B cell (primary cell): Measurements from ENCODE around the gene ZBTB46. TPM values are rescaled to one million over a fixed set of nuclear protein-coding genes. Genes with fewer than 3 reads are reported as not detected.

Experiments
- ATAC-seq: fragments of 200-7000 bp; cut with Tn5 transposase; one replicate; pipeline ENCODE4 v1.10.0; 2021; ENCODE audit warnings: low read depth, mild to moderate bottlenecking, moderate number of reproducible peaks, moderate library complexity
- CTCF ChIA-PET: fragments of 350-600 bp; sonication (Branson Sonifier 250); formaldehyde crosslinking; loops from one replicate; lab custom pipeline; 2021; ENCODE audit warnings: antibody characterized with exemption, inconsistent platforms; lab: Charles Lee
- POLR2A ChIA-PET: fragments of 350-600 bp; sonication (Branson Sonifier 250); formaldehyde crosslinking; loops from one replicate; lab custom pipeline; 2021; ENCODE audit warnings: antibody characterized with exemption; lab: Charles Lee
- DNase-seq: peaks from one replicate; pipeline ENCODE4 v3.0.0; 2013
- H2AFZ ChIP-seq: 2 replicates; pipeline ENCODE4 v1.6.1; 2012; ENCODE audit warnings: mild to moderate bottlenecking, low read depth, low read length; ENCODE audit not compliant: insufficient read depth, poor library complexity, severe bottlenecking
- H3K27ac ChIP-seq, 2 donors: 1 replicate in 1 of 2; 2 replicates in 1 of 2; pipeline ENCODE4 v1.5.1; 2012 to 2013; ENCODE audit warnings: low read length in 2 of 2, mild to moderate bottlenecking in 2 of 2, moderate library complexity in 1 of 2
- H3K27me3 ChIP-seq, 4 experiments: fragments of 200-600 bp in 1 of 4; sonication (generic) in 1 of 4; replicated peaks in 1 of 4; 1 replicate in 2 of 4; 2 replicates in 2 of 4; pipeline versions ENCODE4 v1.6.1 to v1.7.0; 2013 to 2016; ENCODE audit warnings: low read length in 3 of 4, mild to moderate bottlenecking in 2 of 4, mixed read lengths in 1 of 4, moderate library complexity in 1 of 4; ENCODE audit not compliant: insufficient read depth in 4 of 4, control insufficient read depth in 3 of 4; ENCODE audit errors: control extremely low read depth in 1 of 4
- H3K36me3 ChIP-seq, 2 experiments: replicated peaks in 1 of 2; 1 replicate in 1 of 2; 2 replicates in 1 of 2; pipeline versions ENCODE4 v1.6.1 to v1.7.1; 2013; ENCODE audit warnings: low read length in 1 of 2; ENCODE audit not compliant: insufficient read depth in 2 of 2, control insufficient read depth in 1 of 2; ENCODE audit errors: control extremely low read depth in 1 of 2, extremely low read depth in 1 of 2
- H3K4me1 ChIP-seq, 2 donors: fragments of 200-600 bp in 1 of 2; sonication (generic) in 1 of 2; 1 replicate in 1 of 2; 2 replicates in 1 of 2; pipeline versions ENCODE4 v1.5.1 to v1.6.1; 2013 to 2017; ENCODE audit warnings: low read length in 2 of 2; ENCODE audit not compliant: control insufficient read depth in 2 of 2, insufficient read depth in 2 of 2
- H3K4me2 ChIP-seq: replicated peaks from 2 replicates; pipeline ENCODE3; 2012; ENCODE audit warnings: mild to moderate bottlenecking, low read depth, low read length; ENCODE audit not compliant: poor library complexity, severe bottlenecking
- H3K4me3 ChIP-seq, 5 experiments: fragments of 200-600 bp in 1 of 5; sonication (generic) in 1 of 5; 1 replicate in 3 of 5; 2 replicates in 2 of 5; pipeline versions ENCODE4 v1.5.1 to v1.7.0; 2011 to 2016; ENCODE audit warnings: low read length in 4 of 5, mild to moderate bottlenecking in 4 of 5, low read depth in 2 of 5, control low read depth in 1 of 5, moderate library complexity in 1 of 5; ENCODE audit not compliant: insufficient read depth in 1 of 5; ENCODE audit errors: control extremely low read depth in 1 of 5, extremely low read depth in 1 of 5
- H3K79me2 ChIP-seq: fragments of 200-600 bp; sonication (generic); one replicate; pipeline ENCODE4 v1.6.0; 2016; ENCODE audit warnings: low read length; ENCODE audit not compliant: control insufficient read depth, insufficient read depth
- H3K9ac ChIP-seq: fragments of 200-600 bp; sonication (generic); 2 replicates; pipeline ENCODE4 v1.6.1; 2017; ENCODE audit warnings: mild to moderate bottlenecking, low read length, moderate library complexity
- H3K9me3 ChIP-seq, 3 donors: one replicate each; pipeline versions ENCODE4 v1.6.1 to v1.7.1; 2013; ENCODE audit warnings: low read length in 2 of 3; ENCODE audit not compliant: control insufficient read depth in 2 of 3, insufficient read depth in 1 of 3; ENCODE audit errors: control extremely low read depth in 1 of 3
- H4K20me1 ChIP-seq: 2 replicates; pipeline ENCODE4 v1.6.0; 2012; ENCODE audit warnings: mild to moderate bottlenecking, low read length; ENCODE audit not compliant: insufficient read depth, control insufficient read depth, poor library complexity, severe bottlenecking
- H3K27ac Mint-ChIP-seq: one replicate; pipeline ENCODE4 v1.8.0; 2021; ENCODE audit warnings: mixed read lengths
- H3K27me3 Mint-ChIP-seq: one replicate; pipeline ENCODE4 v1.8.0; 2021; ENCODE audit warnings: mixed read lengths
- H3K4me1 Mint-ChIP-seq: one replicate; pipeline ENCODE4 v1.8.0; 2021; ENCODE audit warnings: mixed read lengths
- H3K4me3 Mint-ChIP-seq: one replicate; pipeline ENCODE4 v1.8.0; 2021; ENCODE audit warnings: mixed read lengths
- H3K9me3 Mint-ChIP-seq: one replicate; pipeline ENCODE4 v1.8.0; 2022; ENCODE audit warnings: mixed read lengths; ENCODE audit not compliant: insufficient read depth
- CTCF ChIP-seq: fragments of 200-600 bp; IDR thresholded peaks from one replicate; pipeline ENCODE4 v1.8.0; 2022; ENCODE audit warnings: antibody characterized with exemption, mild to moderate bottlenecking
- EZH2 ChIP-seq: IDR thresholded peaks from 2 replicates; pipeline ENCODE4 v1.6.1; 2012; ENCODE audit warnings: borderline replicate concordance, low read depth, mild to moderate bottlenecking, moderate library complexity, low read length; ENCODE audit not compliant: insufficient read depth, poor library complexity, severe bottlenecking
- WGBS: methylation state at CpG from one replicate; pipeline ENCODE4 v1.1.5; 2013; ENCODE audit warnings: missing lambda C conversion rate; ENCODE audit not compliant: insufficient coverage; 5-methylcytosine and 5-hydroxymethylcytosine counted together
- intact Hi-C: fragments of 100-400 bp; cut with micrococcal nuclease; formaldehyde crosslinking; loops from one replicate; pipeline ENCODE4 v1.10.0; 2022
- polyA plus RNA-seq: library from polyadenylated mRNA; depleted of rRNA; stranded (reverse); fragments of >200 nt; gene quantifications from 2 replicates; pipeline ENCODE4 v1.2.3, GENCODE V29; 2012
- total RNA-seq, 2 donors: library from RNA; stranded (reverse); fragments of 120-200 nt in 1 of 2; gene quantifications; 1 replicate in 1 of 2; 2 replicates in 1 of 2; pipeline versions ENCODE4 v1.2.3 to v1.2.4, GENCODE V29; 2013 to 2022

Gene ZBTB46
- total and polyA plus RNA-seq, 2 donors (not counting 1 experiment from before 2014, with no cell fraction given), result 0.16 to 0.64 TPM

GRCh38 chr20:63863021-63863797, 32.1 kb upstream of the ZBTB46 start:
- POLR2A ChIA-PET, result interaction anchor here (2.3 kb wide), 1 partner anchor 325 kb away, joined by 16 read pairs; the partner anchor contains the start of gene PTK6
- DNase-seq (no peak), ATAC-seq (no peak)
- Histone ChIP-seq H4K20me1 (peaks cover 4% of the 10 kb centered on the region), H3K9me3 (no peaks in the 10 kb centered on the region), H3K4me1 (peaks cover 26 to 31% of the 10 kb centered on the region in 2 donors), H3K27ac (peak overlapping the region; percentile 89 to 90), H3K9ac (peak overlapping the region; percentile 85), H2AFZ (peak overlapping the region; percentile 85), H3K27me3 (no peaks in the 10 kb centered on the region), H3K36me3 (peaks cover 0 to 7% of the 10 kb centered on the region in 2 experiments), H3K4me3 (peak overlapping the region; percentile 39 to 97 (median 86)), H3K79me2 (peaks cover 35% of the 10 kb centered on the region), H3K4me2 (peak overlapping the region; percentile 94)
- intact Hi-C loops, result no loop called here
- Mint-ChIP-seq H3K9me3 (no peaks in the 10 kb centered on the region), H3K27me3 (no peaks in the 10 kb centered on the region), H3K4me1 (peaks cover 36% of the 10 kb centered on the region), H3K4me3 (peak overlapping the region; percentile 94), H3K27ac (peak overlapping the region; percentile 97)
- no peak for TF ChIP-seq EZH2
- TF ChIP-seq CTCF, result no peak
- WGBS, result 83% methylated on average over 5 of the region's 18 CpGs
- CTCF ChIA-PET, result interaction anchor here (0.7 to 4.4 kb wide), 13 partner anchors 75 to 369 kb away, joined by 3 to 29 read pairs (median 8); partner anchors contain the start of genes ARFRP1, PRPF6, PTK6 and RTEL1
